Tibial nerve (tissue), 4 donors: ENCODE data around the gene CES2.

Experiments used
- CTCF ChIP-seq, 5 experiments: fragments of 200-600 bp in 3 of 5; fragments of 450-650 bp in 2 of 5; sonication (generic) in 3 of 5; IDR thresholded peaks; one replicate each; pipeline ENCODE4 v1.5.1; 2016 to 2019; ENCODE audit warnings: antibody characterized with exemption in 5 of 5, mild to moderate bottlenecking in 3 of 5, moderate library complexity in 2 of 5
- EP300 ChIP-seq, 2 donors: sonication (generic); formaldehyde crosslinking; IDR thresholded peaks; one replicate each; pipeline ENCODE4 v1.6.1; 2017; ENCODE audit warnings: antibody characterized with exemption in 2 of 2, mild to moderate bottlenecking in 1 of 2
- POLR2A ChIP-seq, 2 donors: fragments of 450-650 bp; IDR thresholded peaks; one replicate each; pipeline ENCODE4 v1.6.1; 2017; ENCODE audit warnings: antibody characterized with exemption in 2 of 2, mild to moderate bottlenecking in 2 of 2, moderate library complexity in 2 of 2

GRCh38 chr16:66924527-66925321 lies 10.6 kb upstream of the CES2 start:
- TF ChIP-seq CTCF (IDR thresholded peaks at IDR 0.05) (peak in 4 of 5 experiments; percentile 24 to 65 (median 46)), POLR2A (IDR thresholded peaks at IDR 0.05) (peak in 1 of 2 donors; percentile 16), EP300 (IDR thresholded peaks at IDR 0.05) (no peak)
